GM21529 (cell line): ENCODE data around the gene ADGRA1.
"Not testable (repeated sequence)": the region's sequence is repeated elsewhere in the genome, so short reads cannot be mapped to it uniquely, and the experiment has no call there.

Experiments used
- ATAC-seq: cut with Tn5 transposase; IDR thresholded peaks from one replicate; pipeline ENCODE4 v1.9.1; 2021; ENCODE audit not compliant: unreplicated experiment

ADGRA1 gene

DNA sequence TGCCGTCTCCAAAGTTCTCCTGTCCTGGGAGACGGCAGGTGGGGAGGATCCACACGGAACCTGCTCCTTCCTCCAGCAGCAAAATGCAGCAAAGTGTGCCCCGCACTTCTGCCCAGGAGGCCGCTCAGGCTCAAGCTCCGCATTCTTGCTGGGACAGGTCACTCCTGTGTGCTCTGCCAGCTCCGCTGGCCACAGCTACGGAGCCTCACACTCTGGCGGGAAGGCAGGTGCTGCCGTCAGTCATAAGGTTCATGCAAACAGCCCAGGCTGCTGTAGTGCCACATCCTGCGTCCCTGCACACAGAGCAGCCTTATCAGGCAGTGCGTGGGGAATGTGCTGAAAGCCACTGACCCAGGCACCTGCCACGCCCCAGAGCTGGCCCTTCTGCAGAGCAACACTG is 22.4 kb downstream of the ADGRA1 start:
- ATAC-seq, result no peak

- no peak for ATAC-seq
Measured at GRCh38 chr10:133110609-133111275, 23.0 kb downstream of the ADGRA1 start.

DNA sequence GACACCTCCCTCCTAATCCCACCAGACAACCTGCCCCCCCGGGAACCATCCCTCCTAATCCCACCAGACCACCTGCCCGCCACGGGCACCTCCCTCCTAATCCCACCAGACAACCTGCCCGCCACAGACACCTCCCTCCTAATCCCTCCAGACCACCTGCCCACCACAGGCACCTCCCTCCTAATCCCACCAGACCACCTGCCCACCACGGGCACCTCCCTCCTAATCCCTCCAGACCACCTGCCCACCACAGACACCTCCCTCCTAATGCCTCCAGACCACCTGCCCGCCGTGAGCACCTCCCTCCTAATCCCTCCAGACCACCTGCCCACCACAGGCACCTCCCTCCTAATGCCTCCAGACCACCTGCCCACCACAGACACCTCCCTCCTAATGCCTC is 23.9 kb downstream of the ADGRA1 start:
- not testable (repeated sequence) for ATAC-seq

DNA sequence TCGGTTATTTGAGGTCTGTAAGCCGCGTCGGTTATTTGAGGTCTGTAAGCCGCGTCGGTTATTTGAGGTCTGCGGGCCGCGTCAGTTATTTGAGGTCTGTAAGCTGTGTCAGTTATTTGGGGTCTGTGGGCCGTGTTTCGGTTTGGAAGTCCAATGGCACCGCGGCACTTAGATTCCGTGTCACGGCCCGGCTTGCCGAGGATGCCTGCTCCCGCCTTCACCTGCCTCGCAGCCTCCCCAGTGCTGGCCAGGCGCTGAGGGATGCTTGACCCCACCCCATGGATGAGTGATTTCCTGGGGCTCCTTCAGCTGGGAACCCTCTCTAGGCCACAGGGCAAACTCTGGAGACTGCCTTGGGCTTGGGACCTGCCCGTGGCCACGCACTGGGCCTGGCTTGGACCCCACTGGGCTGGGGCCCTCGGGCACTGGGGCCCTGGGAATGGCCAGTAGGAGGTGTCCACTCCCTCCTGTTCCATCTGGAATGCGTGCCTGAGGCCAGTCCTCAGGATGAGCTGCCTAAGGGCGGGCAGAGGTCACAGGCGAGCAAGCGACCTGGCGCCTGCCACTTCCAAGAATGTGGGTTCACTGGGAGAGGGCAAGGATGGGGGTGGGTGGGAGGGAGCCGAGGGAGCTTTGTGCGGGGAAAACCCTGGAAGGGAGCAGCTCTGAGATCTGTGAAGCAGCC is 25.6 kb downstream of the ADGRA1 start:
- no peak for ATAC-seq

DNA sequence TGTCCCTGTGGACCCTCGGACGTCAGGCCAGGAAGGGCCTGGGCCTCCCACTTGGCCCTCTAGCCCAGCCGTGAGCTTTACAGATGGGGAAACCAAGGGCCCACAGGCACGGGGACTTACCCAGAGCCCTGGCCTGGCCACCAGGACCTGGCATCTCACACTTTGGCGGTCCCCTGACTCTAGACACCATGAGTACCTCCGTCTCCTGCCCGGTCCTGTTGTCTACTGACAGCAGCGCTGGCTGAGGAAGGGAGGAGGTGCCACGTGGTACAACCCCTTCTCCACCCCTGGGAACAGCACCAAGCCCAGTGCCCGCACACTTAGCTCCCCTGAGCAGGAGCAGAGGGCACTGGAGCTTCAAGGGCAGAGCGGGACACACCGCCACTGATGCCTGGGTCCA is 26.1 kb downstream of the ADGRA1 start:
- no peak for ATAC-seq

DNA sequence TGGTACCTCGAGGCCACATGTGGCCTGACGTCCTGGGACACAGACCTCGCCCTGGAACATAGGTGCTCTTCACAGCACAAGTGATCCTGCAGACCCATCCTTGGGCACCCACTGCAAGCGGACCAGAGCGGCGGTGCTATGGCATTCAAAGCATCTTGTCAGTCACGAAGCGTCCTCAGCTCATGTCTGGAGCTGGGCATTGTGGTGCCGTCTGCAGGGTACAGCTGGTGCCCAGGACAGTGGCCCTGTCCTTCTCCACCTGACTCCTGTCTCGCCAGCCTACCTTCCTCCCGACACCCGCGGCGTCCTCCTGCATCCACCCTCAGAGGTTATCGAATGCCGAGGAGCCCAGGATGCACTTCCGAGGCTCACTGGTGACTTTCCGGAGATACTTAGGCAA is 26.5 kb downstream of the ADGRA1 start:
- no peak for ATAC-seq

GRCh38 chr10:133114726-133115452 is 27.2 kb downstream of the ADGRA1 start:
- no peak for ATAC-seq

GRCh38 chr10:133115453-133115842 is 27.7 kb downstream of the ADGRA1 start:
- ATAC-seq, result no peak

GRCh38 chr10:133115976-133116375 is 28.3 kb downstream of the ADGRA1 start:
- ATAC-seq, result no peak

- ATAC-seq, result no peak
Measured at GRCh38 chr10:133116455-133116854, 28.7 kb downstream of the ADGRA1 start.

DNA sequence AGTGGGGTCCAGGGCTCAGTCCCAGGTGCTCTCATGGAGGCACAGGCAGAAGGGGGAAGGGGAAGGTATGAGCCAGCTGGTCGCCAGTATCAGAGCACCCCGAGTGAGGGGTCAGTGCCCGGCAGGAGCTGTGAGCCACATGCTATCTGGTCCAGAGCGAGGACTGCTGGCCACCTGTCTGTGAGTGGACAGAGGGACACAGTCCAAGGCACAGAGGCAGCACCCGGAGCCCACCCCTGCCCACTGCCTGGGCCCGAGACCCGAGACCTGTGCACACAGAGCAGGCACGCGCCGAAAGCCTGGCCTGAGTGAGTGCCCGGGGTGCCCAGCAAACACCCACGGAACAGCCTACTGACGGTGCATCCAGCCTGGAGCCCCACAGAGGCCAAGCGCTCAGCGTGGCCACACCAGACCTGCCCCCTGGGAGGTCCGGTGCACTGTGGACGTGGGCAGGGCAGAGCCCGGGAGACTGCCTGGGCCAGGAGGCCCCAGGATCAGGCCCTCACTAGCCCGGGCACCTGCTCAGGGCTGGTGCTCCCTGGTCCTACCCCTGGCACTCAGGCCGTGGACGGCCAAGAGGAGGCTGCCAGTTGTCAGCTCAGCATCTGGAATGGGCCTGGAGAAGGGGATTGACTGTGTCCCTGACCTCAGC is 29.4 kb downstream of the ADGRA1 start:
- ATAC-seq, result no peak

GRCh38 chr10:133117688-133118071 is 30.0 kb downstream of the ADGRA1 start:
- ATAC-seq, result no peak

GRCh38 chr10:133121479-133121878 is 33.8 kb downstream of the ADGRA1 start:
- no peak for ATAC-seq

DNA sequence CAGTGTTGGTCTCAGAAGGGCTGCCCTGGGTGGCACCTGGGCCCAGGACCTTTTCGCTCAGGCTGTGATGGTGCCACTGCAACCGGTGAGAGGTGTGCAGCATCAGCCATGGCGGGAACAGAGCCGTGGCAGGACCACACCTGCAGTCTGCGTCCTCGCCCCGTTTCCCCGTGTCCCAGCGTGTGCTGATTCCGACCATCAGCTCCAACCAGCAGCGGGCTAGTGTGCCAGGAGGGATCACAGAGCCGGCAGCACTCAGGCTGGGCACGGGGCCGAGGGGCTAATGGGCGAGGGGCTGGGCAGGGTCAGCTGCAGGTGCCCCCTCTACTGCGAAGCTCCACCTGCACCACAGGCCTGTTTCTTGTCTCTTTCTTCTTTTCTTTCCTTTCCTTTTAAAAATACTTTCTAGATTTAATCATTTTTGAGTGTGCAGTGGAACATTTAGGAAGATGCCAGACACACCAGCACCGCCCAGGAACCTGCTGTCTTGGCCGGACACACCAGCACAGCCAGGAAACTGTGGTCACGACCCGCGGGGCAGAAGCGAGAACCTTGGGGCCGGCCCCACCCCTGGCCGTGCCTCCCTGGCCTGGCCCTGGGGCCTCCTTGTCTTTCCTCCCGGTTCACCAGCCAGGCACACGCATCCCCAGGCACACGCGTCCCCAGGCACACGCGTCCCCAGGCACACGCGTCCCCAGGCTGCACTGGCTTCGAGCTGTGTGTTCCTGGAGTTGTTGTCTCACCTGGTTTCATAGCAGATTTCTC is 34.6 kb downstream of the ADGRA1 start:
- no peak for ATAC-seq

DNA sequence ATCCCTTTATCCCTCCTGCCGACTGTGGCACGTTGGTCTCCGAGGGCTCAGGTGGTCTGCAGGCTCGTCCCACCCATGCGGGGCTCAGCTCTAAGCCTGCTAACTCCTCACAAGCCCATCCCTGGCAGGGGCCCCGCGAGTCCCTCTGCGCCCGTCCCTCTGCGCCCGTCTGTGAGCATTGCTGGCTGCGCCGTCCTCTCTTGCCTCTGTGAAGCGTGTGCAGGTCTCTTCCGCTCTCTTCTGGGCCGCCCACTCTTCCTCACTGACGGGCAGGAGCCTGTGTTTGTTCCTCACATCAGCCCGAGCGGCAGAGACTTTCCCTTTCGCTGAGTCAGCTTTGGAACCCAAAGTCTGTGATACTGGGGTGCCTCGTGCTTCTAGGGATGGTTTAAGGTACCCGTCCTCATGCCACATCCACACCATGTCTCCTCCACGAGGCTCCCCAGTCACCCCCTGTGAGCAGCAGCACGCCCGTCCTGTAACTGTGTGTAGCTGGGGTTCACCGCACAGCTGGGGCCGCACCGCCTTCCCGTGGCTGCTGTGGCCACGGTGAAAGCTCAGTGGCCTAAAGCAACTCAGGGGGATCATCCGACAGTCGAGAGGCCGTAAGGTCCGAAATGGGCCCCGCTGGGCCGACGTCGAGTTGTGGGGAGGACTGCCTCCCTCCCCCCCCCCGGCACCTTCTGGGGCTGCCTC is 35.5 kb downstream of the ADGRA1 start:
- ATAC-seq, result no peak

GRCh38 chr10:133123746-133124356 is 36.1 kb downstream of the ADGRA1 start:
- ATAC-seq, result no peak

- ATAC-seq, result no peak
Measured at GRCh38 chr10:133124357-133125211, 36.9 kb downstream of the ADGRA1 start.

GRCh38 chr10:133125901-133126300 is 38.2 kb downstream of the ADGRA1 start:
- ATAC-seq, result no peak
